ENCODE results near the gene TEC. TPM values are rescaled to one million over a fixed set of nuclear protein-coding genes. Genes with fewer than 3 reads are reported as not detected.

The TEC gene
- total RNA-seq, 1 experiment from 2014 or later, result 0.67 TPM

DNA sequence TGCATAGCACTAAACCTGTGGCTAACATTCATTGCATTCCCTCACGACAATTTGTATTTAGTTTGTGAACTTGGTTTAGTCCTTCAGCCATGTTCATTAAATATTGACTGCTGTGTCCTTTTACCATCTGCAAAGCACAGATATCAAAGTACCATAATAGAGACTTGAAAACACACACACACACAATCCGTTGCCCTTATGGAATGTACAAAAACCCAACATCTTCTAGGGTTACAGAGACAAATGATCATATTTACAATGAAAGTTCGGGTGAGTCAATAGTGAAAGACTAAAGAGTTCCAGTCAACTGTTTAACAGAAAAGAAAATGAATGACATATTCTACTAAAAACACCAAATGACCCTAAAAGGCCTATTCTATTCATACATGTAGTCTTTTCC, 84.8 kb downstream of the TEC start:
- H3K4me3 ChIP-seq (ENCODE audit: low read depth in 2 of 2, low read length in 2 of 2), result no peak overlapping the region
- ChIA-PET POLR2A (no interaction called here), CTCF (no interaction called here)
- H3K27me3 ChIP-seq (ENCODE audit: control insufficient read depth, insufficient read depth, low read length), result no peaks in the 10 kb centered on the region
- TF ChIP-seq, protein P1, sequence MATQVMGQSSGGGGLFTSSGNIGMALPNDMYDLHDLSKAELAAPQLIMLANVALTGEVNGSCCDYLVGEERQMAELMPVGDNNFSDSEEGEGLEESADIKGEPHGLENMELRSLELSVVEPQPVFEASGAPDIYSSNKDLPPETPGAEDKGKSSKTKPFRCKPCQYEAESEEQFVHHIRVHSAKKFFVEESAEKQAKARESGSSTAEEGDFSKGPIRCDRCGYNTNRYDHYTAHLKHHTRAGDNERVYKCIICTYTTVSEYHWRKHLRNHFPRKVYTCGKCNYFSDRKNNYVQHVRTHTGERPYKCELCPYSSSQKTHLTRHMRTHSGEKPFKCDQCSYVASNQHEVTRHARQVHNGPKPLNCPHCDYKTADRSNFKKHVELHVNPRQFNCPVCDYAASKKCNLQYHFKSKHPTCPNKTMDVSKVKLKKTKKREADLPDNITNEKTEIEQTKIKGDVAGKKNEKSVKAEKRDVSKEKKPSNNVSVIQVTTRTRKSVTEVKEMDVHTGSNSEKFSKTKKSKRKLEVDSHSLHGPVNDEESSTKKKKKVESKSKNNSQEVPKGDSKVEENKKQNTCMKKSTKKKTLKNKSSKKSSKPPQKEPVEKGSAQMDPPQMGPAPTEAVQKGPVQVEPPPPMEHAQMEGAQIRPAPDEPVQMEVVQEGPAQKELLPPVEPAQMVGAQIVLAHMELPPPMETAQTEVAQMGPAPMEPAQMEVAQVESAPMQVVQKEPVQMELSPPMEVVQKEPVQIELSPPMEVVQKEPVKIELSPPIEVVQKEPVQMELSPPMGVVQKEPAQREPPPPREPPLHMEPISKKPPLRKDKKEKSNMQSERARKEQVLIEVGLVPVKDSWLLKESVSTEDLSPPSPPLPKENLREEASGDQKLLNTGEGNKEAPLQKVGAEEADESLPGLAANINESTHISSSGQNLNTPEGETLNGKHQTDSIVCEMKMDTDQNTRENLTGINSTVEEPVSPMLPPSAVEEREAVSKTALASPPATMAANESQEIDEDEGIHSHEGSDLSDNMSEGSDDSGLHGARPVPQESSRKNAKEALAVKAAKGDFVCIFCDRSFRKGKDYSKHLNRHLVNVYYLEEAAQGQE (IDR thresholded peaks at IDR 0.05; ENCODE audit: insufficient read depth in 1 of 2, low read depth in 2 of 2, low read length in 1 of 2), result no peak
- no peak for TF ChIP-seq TCF7L2 (IDR thresholded peaks at IDR 0.05; ENCODE audit: low read depth, low read length)
- TF ChIP-seq, protein P2, sequence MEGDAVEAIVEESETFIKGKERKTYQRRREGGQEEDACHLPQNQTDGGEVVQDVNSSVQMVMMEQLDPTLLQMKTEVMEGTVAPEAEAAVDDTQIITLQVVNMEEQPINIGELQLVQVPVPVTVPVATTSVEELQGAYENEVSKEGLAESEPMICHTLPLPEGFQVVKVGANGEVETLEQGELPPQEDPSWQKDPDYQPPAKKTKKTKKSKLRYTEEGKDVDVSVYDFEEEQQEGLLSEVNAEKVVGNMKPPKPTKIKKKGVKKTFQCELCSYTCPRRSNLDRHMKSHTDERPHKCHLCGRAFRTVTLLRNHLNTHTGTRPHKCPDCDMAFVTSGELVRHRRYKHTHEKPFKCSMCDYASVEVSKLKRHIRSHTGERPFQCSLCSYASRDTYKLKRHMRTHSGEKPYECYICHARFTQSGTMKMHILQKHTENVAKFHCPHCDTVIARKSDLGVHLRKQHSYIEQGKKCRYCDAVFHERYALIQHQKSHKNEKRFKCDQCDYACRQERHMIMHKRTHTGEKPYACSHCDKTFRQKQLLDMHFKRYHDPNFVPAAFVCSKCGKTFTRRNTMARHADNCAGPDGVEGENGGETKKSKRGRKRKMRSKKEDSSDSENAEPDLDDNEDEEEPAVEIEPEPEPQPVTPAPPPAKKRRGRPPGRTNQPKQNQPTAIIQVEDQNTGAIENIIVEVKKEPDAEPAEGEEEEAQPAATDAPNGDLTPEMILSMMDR (IDR thresholded peaks at IDR 0.05), result no peak
- no peak for TF ChIP-seq POLR2AphosphoS5 (IDR thresholded peaks at IDR 0.05; ENCODE audit: low read depth, low read length)
- TF ChIP-seq SIN3A (IDR thresholded peaks at IDR 0.05; ENCODE audit: borderline replicate concordance, insufficient read depth, low read depth, low read length), result no peak
- H3K36me3 ChIP-seq (ENCODE audit: control insufficient read depth, insufficient read depth, low read length), result no peaks in the 10 kb centered on the region
- no TSS peak for BruUV-seq (replicated peaks)
- no peak overlapping the region for H3K27ac ChIP-seq (ENCODE audit: low read length)
- H3K4me1 ChIP-seq (ENCODE audit: control insufficient read depth, insufficient read depth, low read length), result no peaks in the 10 kb centered on the region
- in situ Hi-C loops (cut with HindIII; ENCODE audit: low pct_unique_long_range_greater_than_20kb, low sequenced_read_pairs), result no loop called here
- intact Hi-C loops (cut with micrococcal nuclease; ENCODE audit: unreplicated experiment), result no loop called here
- DNase-seq (ENCODE audit: low read depth, low spot score) (no peak), ATAC-seq (no peak)
- no peaks in the 10 kb centered on the region for H3K9me3 ChIP-seq (ENCODE audit: control insufficient read depth, insufficient read depth, low read depth, low read length)

DNA sequence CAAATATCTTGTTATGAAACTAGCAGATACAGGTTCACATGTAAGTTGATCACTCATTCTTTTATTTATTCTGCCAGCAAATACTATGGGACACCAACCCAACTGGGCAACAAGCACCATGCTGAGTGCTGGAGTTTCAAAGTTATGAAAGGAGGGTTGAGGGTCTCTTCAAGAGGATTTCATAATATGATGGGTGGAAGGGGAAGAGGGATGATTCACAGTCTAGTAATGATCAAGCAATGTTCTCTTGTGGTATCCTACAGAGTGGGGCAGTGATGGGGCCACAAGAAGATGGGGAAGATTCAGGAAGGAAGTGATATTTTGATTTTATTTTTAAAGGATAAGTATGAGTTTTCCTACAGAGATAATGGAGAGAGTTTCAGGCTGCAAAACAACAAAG, 89.4 kb downstream of the TEC start:
- Histone ChIP-seq H3K27ac (ENCODE audit: low read length) (no peak overlapping the region), H3K4me1 (ENCODE audit: control insufficient read depth, insufficient read depth, low read length) (no peaks in the 10 kb centered on the region), H3K27me3 (ENCODE audit: control insufficient read depth, insufficient read depth, low read length) (no peaks in the 10 kb centered on the region), H3K4me3 (ENCODE audit: low read depth in 2 of 2, low read length in 2 of 2) (no peak overlapping the region), H3K9me3 (ENCODE audit: control insufficient read depth, insufficient read depth, low read depth, low read length) (no peaks in the 10 kb centered on the region), H3K36me3 (ENCODE audit: control insufficient read depth, insufficient read depth, low read length) (no peaks in the 10 kb centered on the region)
- POLR2A ChIA-PET, result no interaction called here
- TF ChIP-seq, protein P1 (IDR thresholded peaks at IDR 0.05; ENCODE audit: insufficient read depth in 1 of 2, low read depth in 2 of 2, low read length in 1 of 2), result no peak
- TF ChIP-seq, protein P2 (IDR thresholded peaks at IDR 0.05), result no peak
- TF ChIP-seq TCF7L2 (IDR thresholded peaks at IDR 0.05; ENCODE audit: low read depth, low read length), result no peak
- no peak for TF ChIP-seq SIN3A (IDR thresholded peaks at IDR 0.05; ENCODE audit: borderline replicate concordance, insufficient read depth, low read depth, low read length)
- TF ChIP-seq POLR2AphosphoS5 (IDR thresholded peaks at IDR 0.05; ENCODE audit: low read depth, low read length), result no peak
- ATAC-seq, result no peak
- no TSS peak for BruUV-seq (replicated peaks)
- in situ Hi-C loops (cut with HindIII; ENCODE audit: low pct_unique_long_range_greater_than_20kb, low sequenced_read_pairs), result no loop called here
- CTCF ChIA-PET, result no interaction called here
- intact Hi-C loops (cut with micrococcal nuclease; ENCODE audit: unreplicated experiment), result no loop called here
- no peak for DNase-seq (ENCODE audit: low read depth, low spot score)

All from Panc1 (cell line).